ENCODE results near the gene LRRC14B. TPM values are rescaled to one million over a fixed set of nuclear protein-coding genes. Genes with fewer than 3 reads are reported as not detected.
"Not testable (repeated sequence)": the region's sequence is repeated elsewhere in the genome, so short reads cannot be mapped to it uniquely, and the experiment has no call there.

LRRC14B gene
- total RNA-seq, 1 experiment from 2014 or later, result not detected

DNA sequence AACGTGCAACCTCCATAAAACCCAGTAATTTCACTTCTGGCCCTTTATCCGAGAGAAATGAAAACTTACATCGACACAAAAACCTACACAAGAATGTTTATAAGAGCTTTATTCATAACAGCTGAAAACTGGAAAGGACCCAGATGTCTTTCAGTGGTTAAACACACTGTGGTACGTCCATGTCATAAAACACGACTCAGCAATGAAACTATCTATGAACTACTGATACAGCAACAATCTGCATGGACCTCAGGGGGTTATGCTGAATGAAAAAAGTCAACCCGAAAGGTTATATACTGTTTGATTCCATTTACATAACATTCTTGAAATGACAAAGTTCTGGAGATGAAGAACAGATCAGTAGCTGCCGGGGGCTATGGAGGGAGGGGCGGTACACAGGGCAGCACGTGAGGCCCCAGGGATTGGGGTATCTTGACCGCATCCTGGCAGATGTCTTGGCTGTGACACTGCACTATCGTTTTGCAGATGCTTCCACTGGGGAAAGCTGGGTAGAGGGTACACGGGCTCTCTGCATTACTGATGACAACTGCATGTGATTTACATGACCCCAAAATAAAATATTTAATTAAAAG lies 22.6 kb downstream of the LRRC14B start:
- Histone ChIP-seq H2AFZ (ENCODE audit: low read length) (no peak overlapping the region), H3K27ac (ENCODE audit: low read length) (peak overlapping the region; percentile 4; the same call in 1 of the 2 replicates), H3K4me3 (ENCODE audit: low read length) (no peak overlapping the region), H3K27me3 (ENCODE audit: low read length) (no peaks in the 10 kb centered on the region), H3F3A (ENCODE audit: low read length, unreplicated experiment) (no peaks in the 10 kb centered on the region), H3K4me1 (ENCODE audit: insufficient read depth, low read length) (peaks cover 9% of the 10 kb centered on the region), H3K4me2 (ENCODE audit: low read length) (no peak overlapping the region), H3K79me2 (ENCODE audit: low read length) (peaks cover 49% of the 10 kb centered on the region), H3K9me3 (ENCODE audit: low read length) (no peaks in the 10 kb centered on the region), H3K9me2 (replicated peaks; ENCODE audit: low read length) (no peaks in the 10 kb centered on the region), H3K36me3 (ENCODE audit: low read depth, low read length) (peaks cover 5% of the 10 kb centered on the region), H3K9ac (ENCODE audit: low read length) (no peak overlapping the region), H4K20me1 (ENCODE audit: low read length) (peaks cover 2% of the 10 kb centered on the region; the same call in 1 of the 2 replicates)
- no peak for ATAC-seq
- DNase-seq, result no peak
- CTCF ChIA-PET, result no interaction called here
- intact Hi-C loops (cut with micrococcal nuclease), result no loop called here
- POLR2A ChIA-PET (ENCODE audit: unreplicated experiment), result no interaction called here
- BruUV-seq (replicated peaks), result no TSS peak
- TF ChIP-seq CTCF (conservative IDR thresholded peaks at IDR 0.05; ENCODE audit: low read depth, low read length), result no peak
- TF ChIP-seq EZH2phosphoT487 (IDR thresholded peaks at IDR 0.05; ENCODE audit: borderline replicate concordance, low read length), result no peak
- TF ChIP-seq EZH2 (IDR thresholded peaks at IDR 0.05; ENCODE audit: low read length, unreplicated experiment), result no peak

- peak; percentile 48 for DNase-seq
- CTCF ChIA-PET, result not testable (repeated sequence)
Observed at GRCh38 chr5:215256-215655, 24.0 kb downstream of the LRRC14B start.

GRCh38 chr5:216076-216475 lies 24.8 kb downstream of the LRRC14B start:
- ATAC-seq; H3K4me2 ChIP-seq (ENCODE audit: low read length); H3K27me3 ChIP-seq (ENCODE audit: low read length); intact Hi-C loops (cut with micrococcal nuclease); H3F3A ChIP-seq (ENCODE audit: low read length, unreplicated experiment); BruUV-seq (replicated peaks); H3K4me3 ChIP-seq (ENCODE audit: low read length); H3K36me3 ChIP-seq (ENCODE audit: low read depth, low read length); H3K9me2 ChIP-seq (replicated peaks; ENCODE audit: low read length); H3K9me3 ChIP-seq (ENCODE audit: low read length); POLR2A ChIA-PET (ENCODE audit: unreplicated experiment); CTCF ChIA-PET; H2AFZ ChIP-seq (ENCODE audit: low read length); H3K9ac ChIP-seq (ENCODE audit: low read length); DNase-seq: not testable (repeated sequence)
- H3K27ac ChIP-seq (ENCODE audit: low read length), result peak overlapping the region; percentile 73
- H3K79me2 ChIP-seq (ENCODE audit: low read length), result peaks cover 59% of the 10 kb centered on the region
- peaks cover 21% of the 10 kb centered on the region for H4K20me1 ChIP-seq (ENCODE audit: low read length)
- H3K4me1 ChIP-seq (ENCODE audit: insufficient read depth, low read length), result peaks cover 21% of the 10 kb centered on the region

More at GRCh38 chr5:215256-215655, 24.0 kb downstream of the LRRC14B start:
- H3K36me3 ChIP-seq (ENCODE audit: low read depth, low read length); H3F3A ChIP-seq (ENCODE audit: low read length, unreplicated experiment); intact Hi-C loops (cut with micrococcal nuclease); H3K9me3 ChIP-seq (ENCODE audit: low read length); H2AFZ ChIP-seq (ENCODE audit: low read length); POLR2A ChIA-PET (ENCODE audit: unreplicated experiment); H3K27me3 ChIP-seq (ENCODE audit: low read length); H3K9me2 ChIP-seq (replicated peaks; ENCODE audit: low read length); BruUV-seq (replicated peaks): not testable (repeated sequence)
- Histone ChIP-seq H3K79me2 (ENCODE audit: low read length) (peaks cover 53% of the 10 kb centered on the region), H3K4me1 (ENCODE audit: insufficient read depth, low read length) (peaks cover 16% of the 10 kb centered on the region), H3K4me3 (ENCODE audit: low read length) (peak overlapping the region; percentile 45; the same call in 1 of the 2 replicates), H3K4me2 (ENCODE audit: low read length) (peak overlapping the region; percentile 74), H3K27ac (ENCODE audit: low read length) (peak overlapping the region; percentile 83), H3K9ac (ENCODE audit: low read length) (peak overlapping the region; percentile 46), H4K20me1 (ENCODE audit: low read length) (peaks cover 15% of the 10 kb centered on the region)
- ATAC-seq, result peak; percentile 54

Data from PC-3 (cell line).